Putamen (tissue), 1 donor: ENCODE data around the gene CD34.

ENCODE experiments used
- DNase-seq: peaks from one replicate; pipeline ENCODE4 v3.0.0-alpha.2; 2016; ENCODE audit warnings: low spot score

The CD34 gene

DNA sequence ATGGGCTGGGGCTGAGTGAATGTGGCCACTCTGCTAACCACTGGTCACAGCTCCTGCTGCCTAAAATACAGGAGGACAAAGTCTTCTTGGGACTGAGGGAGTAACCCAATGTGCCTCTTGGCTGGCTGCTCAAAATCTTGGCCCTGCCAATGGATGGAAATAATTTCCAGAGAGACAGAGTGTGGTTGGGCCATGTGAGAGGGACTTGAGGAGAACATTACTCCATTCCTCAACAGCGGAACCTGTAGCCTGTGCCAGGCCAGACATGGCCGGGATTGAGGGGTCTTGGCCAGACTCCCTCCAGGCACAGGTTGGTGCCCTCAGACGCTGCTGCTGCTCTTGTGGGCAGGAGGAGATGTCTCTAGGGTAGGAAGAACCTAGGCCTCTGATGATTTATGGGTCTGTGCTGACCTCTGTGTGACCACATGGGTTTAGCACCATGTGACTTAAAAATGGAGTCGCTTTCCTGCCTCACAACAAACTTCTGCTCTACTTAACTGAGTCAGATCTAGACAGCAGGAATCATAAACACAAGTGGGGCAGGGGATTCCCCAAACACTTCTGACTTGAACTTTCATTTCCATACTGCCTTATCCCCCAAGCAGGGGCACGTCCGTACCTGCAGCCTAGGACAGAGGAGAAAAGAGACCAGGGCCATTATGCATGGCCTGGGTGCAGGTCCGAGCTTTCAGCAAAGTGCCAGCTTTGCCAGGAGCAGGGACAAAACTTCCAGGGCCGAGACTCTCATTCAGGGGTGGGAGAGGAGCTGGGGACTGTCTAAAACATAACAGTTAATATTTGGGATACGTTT lies 79.2 kb downstream of the CD34 start:
- DNase-seq: no peak
